DND-41 (cell line): ENCODE results near the gene NAV3.

Experiments used
- CTCF ChIP-seq: IDR thresholded peaks from 2 replicates; pipeline ENCODE4 v1.5.1; 2012; ENCODE audit warnings: borderline replicate concordance, low read length, moderate library complexity, mild to moderate bottlenecking; ENCODE audit not compliant: poor library complexity, severe bottlenecking; ENCODE audit errors: extremely low read depth
- EZH2 ChIP-seq: IDR thresholded peaks from 3 replicates; pipeline ENCODE4 v1.6.1; 2012; ENCODE audit warnings: borderline replicate concordance, low read depth, mild to moderate bottlenecking, moderate library complexity, low read length, inconsistent platforms; ENCODE audit not compliant: severe bottlenecking

GRCh38 chr12:77788231-77789168 is 42.2 kb upstream of the NAV3 start:
- TF ChIP-seq EZH2 (no peak), CTCF (no peak)
